Measurements from ENCODE around the gene NUF2. TPM values are rescaled to one million over a fixed set of nuclear protein-coding genes. Genes with fewer than 3 reads are reported as not detected.
"Not testable (repeated sequence)": the region's sequence is repeated elsewhere in the genome, so short reads cannot be mapped to it uniquely, and the experiment has no call there.

NUF2 gene
- total RNA-seq, 3 donors from 2014 or later = 1.0 to 8.0 (median 2.3) TPM

DNA sequence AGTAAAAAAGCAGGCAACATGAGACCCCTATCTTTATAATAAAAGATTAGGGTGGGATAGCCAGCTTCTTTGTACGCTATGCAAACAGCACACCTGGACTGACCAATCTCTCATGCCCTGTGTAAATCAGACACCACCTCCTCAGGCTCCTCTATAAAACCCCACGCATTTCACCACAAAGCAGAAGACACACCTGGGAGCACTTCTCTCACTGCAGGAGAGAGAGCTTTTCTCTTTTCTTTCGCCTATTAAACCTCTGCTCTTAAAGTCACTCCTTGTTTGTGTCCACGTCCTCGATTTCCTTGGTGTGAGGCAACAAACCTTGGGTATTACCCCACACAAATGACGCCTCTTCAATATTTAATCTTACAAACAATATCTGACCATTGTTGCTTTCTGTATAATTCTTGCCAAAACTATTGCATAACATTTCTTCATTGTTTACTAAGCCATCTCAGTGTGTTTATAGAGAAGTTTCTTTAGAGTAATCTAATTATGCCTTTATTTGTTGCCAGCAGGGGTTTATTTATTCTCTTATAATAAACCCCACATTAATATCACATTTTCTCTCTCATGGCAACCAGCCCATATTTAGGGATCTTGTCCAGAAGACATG is 31.6 kb upstream of the NUF2 start:
- Histone ChIP-seq H3K4me1 (ENCODE audit: low read depth) (no peaks in the 10 kb centered on the region), H3K9me3 (peaks cover 2% of the 10 kb centered on the region), H3K36me3 (ENCODE audit: low read depth) (no peaks in the 10 kb centered on the region), H3K4me3 (no peak overlapping the region)
- TF ChIP-seq, protein P1, sequence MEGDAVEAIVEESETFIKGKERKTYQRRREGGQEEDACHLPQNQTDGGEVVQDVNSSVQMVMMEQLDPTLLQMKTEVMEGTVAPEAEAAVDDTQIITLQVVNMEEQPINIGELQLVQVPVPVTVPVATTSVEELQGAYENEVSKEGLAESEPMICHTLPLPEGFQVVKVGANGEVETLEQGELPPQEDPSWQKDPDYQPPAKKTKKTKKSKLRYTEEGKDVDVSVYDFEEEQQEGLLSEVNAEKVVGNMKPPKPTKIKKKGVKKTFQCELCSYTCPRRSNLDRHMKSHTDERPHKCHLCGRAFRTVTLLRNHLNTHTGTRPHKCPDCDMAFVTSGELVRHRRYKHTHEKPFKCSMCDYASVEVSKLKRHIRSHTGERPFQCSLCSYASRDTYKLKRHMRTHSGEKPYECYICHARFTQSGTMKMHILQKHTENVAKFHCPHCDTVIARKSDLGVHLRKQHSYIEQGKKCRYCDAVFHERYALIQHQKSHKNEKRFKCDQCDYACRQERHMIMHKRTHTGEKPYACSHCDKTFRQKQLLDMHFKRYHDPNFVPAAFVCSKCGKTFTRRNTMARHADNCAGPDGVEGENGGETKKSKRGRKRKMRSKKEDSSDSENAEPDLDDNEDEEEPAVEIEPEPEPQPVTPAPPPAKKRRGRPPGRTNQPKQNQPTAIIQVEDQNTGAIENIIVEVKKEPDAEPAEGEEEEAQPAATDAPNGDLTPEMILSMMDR (IDR thresholded peaks at IDR 0.05) = no peak
- intact Hi-C loops (cut with DNase I, micrococcal nuclease) = no loop called here
- no peak for DNase-seq
- no peak for ATAC-seq

DNA sequence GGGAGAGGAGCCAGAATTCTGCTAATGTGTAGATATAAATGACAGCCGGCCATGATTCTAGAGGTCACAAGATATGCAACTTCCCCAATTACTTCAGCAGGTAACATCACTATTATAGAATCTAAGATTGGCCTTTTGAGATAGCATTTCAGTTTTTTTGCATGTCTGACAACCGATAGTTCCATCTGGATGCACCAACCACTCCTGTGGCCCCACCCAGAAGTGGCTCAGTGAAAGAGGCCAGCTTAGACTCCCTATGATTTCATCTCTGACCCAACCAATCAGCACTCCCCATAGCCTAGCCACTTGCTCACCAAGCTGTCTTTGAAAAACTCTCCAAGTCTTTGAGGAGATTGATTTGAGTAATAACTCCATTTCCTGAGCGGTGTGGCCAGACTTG is 30.3 kb upstream of the NUF2 start:
- no peak for DNase-seq
- Histone ChIP-seq H3K9me3 (peaks cover 2% of the 10 kb centered on the region), H3K4me3 (no peak overlapping the region), H3K4me1 (ENCODE audit: low read depth) (no peaks in the 10 kb centered on the region), H3K36me3 (ENCODE audit: low read depth) (no peaks in the 10 kb centered on the region)
- no peak for ATAC-seq
- intact Hi-C loops (cut with DNase I, micrococcal nuclease) = no loop called here
- TF ChIP-seq, protein P1 (IDR thresholded peaks at IDR 0.05) = no peak

DNA sequence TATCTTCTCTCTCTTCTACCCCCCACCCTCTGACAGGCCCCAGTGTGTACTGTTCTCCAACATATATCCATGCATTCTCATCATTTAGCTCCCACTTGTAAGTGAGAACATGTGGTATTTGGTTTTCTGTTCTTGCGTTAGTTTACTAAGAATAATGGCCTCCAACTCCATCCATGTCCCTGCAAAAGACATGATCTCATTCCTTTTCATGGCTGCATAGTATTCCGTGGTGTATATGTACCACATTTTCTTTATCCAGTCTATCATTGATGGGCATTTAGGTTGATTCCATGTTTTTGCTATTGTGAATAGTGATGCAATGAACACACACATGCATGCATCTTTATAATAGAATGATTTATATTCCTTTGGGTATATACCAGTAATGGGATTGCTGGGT is 29.6 kb upstream of the NUF2 start:
- DNase-seq; H3K4me1 ChIP-seq (ENCODE audit: low read depth); H3K9me3 ChIP-seq; H3K36me3 ChIP-seq (ENCODE audit: low read depth); intact Hi-C loops (cut with DNase I, micrococcal nuclease); H3K4me3 ChIP-seq; ATAC-seq: not testable (repeated sequence)

DNA sequence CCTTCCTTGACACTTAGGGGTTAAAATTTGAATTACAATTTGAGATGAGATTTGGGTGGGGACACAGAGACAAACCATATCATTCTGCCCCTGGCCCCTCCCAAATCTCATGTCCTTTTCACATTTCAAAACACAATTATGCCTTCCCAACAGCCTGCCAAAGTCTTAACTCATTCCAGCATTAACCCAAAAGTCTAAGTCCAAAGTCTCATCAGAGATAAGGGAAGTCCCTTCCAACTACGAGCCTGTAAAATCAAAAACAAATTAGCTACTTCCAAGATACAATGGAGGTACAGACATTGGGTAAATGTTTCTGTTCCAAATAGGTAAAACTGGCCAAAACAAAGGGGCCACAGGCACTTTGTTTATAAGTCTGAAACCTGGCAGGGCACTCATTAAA is 28.3 kb upstream of the NUF2 start:
- intact Hi-C loops (cut with DNase I, micrococcal nuclease); H3K9me3 ChIP-seq; H3K4me1 ChIP-seq (ENCODE audit: low read depth); ATAC-seq; H3K4me3 ChIP-seq; DNase-seq; H3K36me3 ChIP-seq (ENCODE audit: low read depth): not testable (repeated sequence)

DNA sequence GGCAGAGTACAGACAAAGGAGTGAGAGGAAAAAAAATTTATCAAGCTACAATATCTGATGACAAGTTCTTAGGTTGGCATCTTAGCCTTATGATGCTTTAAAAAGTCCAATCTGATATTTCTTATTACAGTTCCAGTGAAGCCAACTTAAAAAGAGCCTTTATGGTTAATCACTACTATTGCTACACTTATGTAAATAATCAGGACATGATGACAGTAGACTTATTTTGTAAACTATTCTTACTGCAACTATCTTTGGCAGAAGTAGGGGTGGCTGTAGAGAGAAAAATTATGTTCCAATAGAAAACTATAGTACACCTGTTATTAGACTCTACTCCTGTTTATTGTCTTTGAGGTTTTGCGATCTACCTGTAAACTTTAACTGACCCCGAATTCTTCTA is 25.8 kb upstream of the NUF2 start:
- intact Hi-C loops (cut with DNase I, micrococcal nuclease) = no loop called here
- TF ChIP-seq, protein P1 (IDR thresholded peaks at IDR 0.05) = no peak
- no peak for DNase-seq
- H3K4me1 ChIP-seq (ENCODE audit: low read depth) = no peaks in the 10 kb centered on the region
- no peaks in the 10 kb centered on the region for H3K36me3 ChIP-seq (ENCODE audit: low read depth)
- H3K4me3 ChIP-seq = no peak overlapping the region
- peaks cover 2% of the 10 kb centered on the region for H3K9me3 ChIP-seq
- ATAC-seq = no peak

DNA sequence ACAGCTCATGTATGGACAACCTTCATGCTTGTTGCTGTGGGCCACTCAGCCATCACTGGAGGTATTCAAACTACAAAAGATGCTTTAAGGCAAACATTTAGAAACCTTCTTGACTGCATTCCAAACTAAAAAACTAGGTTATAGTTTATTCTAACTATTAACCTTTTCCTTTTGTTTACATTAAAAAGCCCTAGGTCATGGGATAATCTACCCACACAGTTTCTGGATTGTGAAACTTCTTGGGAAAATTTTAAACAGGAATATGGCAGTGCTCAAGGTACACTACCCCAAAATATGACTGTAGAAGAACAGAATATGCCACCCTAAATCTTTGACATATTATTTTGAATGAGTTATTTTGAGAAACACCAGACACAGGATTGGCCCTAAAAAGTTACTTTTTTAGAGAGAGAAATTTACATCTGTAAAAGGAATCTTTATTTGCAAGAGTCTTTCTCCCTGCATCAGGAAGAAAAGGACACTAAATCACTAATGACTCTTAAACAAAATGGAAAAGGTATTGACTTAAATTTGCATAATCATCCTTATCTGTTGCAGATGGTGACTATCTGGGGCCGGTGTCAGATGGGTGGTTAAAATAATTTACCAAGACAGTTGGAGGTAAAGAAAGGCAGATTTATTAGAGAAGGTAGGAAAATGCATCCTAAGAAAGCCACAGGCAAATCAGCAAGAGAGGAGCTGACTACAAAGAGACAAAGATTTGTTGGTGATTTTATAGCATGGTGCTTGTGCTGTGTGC is 25.1 kb upstream of the NUF2 start:
- Histone ChIP-seq H3K36me3 (ENCODE audit: low read depth) (no peaks in the 10 kb centered on the region), H3K9me3 (peaks cover 2% of the 10 kb centered on the region), H3K4me3 (no peak overlapping the region), H3K4me1 (ENCODE audit: low read depth) (no peaks in the 10 kb centered on the region)
- ATAC-seq (no peak), DNase-seq (no peak)
- intact Hi-C loops (cut with DNase I, micrococcal nuclease) = no loop called here
- TF ChIP-seq, protein P1 (IDR thresholded peaks at IDR 0.05) = no peak

Measured in mucosa of descending colon (tissue), 3 donors.